NCI-H128 (cell line): Measurements from ENCODE around the gene COL25A1.

Source experiments
- DNase-seq: peaks from one replicate; lab custom pipeline; 2025; ENCODE audit not compliant: unreplicated experiment; lab: John Stamatoyannopoulos, UW

COL25A1 gene

DNA sequence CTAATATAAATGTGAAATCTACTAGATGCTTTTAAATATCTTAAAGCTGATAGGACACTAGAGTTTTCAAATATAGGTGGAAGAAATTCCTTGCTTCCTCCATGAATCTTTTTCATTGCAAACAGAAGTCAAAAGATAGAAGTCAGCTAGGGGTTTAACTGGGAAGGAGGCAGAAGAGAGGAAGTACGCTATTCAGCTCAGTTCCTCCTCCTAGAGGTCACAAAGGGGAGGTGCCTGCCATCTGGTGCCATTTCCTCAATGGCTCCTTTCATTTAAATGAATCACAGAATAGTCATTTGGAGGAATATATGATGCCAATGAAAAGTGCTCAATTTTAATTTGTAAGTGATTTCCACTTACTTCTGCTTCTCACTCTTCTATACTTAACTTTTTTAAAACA, 8.5 kb downstream of the COL25A1 start:
- no peak for DNase-seq

GRCh38 chr4:109291707-109292238, 10.7 kb downstream of the COL25A1 start:
- no peak for DNase-seq

DNA sequence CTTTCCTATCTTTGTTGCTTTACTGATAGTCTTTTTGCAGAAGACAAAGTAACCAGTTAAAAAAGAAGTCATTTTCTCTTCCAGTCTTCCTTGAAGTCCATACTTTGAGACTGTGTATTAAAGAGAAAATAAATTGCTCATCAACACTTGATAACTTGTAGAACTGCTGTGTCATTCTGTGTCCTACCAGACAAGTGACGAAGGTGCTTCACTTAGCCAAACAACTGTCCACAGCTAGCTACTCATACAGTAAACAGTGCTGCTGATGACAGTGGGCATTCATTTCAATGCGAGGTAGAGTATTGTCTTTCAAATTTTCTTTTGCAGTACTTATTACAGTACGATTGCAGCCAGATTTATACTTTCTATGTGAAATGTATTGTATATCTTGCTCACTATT, 11.5 kb downstream of the COL25A1 start:
- no peak for DNase-seq

DNA sequence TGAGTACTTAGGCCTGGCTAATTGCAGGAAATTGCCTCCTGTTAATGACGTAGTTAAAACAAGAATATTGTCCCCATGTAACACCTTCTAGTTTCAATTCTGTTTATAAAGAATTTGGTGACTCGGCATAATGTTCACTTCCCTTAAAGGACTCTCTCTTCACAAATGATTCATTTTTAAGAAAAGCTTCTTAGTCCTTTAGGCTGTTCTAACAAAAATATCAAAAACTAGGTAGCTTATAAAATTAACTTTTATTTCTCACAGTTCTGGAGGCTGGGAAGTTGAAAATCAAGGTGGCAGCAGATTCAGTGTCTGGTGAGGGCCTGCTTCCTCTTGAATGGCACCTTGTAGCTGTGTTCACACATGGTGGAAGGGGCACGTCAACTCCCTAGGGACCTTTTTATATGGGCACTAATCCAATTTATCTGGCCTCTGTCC, 23.8 kb downstream of the COL25A1 start:
- no peak for DNase-seq

DNA sequence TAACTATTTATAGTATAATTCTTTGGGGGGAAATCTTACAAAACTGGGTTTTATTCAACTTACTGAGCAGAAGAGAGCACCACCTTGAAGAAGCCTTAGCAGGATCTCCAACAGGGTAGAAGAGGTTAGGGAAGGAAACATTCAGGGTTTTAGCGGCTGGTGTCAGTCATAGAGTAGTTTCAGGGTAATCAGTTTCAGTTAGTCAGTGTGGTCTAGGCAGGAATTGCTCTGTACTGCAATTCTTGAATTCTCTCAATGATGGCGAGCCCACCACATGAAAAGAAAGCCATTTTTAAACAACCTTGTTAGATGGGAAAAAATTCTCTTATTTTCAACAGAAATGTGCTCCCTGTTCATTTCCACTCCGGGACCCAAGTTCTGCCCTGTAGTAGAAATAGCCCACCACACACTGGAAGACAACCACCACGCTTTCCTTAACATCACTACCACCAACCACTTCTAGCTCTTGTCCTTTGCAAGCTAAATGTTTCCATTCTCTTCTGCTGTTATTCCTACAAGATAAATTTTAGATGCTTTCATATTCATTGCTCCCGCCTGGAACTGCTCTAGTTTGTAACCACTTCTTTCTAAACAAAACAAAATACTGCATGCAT, 25.9 kb downstream of the COL25A1 start:
- DNase-seq = no peak

DNA sequence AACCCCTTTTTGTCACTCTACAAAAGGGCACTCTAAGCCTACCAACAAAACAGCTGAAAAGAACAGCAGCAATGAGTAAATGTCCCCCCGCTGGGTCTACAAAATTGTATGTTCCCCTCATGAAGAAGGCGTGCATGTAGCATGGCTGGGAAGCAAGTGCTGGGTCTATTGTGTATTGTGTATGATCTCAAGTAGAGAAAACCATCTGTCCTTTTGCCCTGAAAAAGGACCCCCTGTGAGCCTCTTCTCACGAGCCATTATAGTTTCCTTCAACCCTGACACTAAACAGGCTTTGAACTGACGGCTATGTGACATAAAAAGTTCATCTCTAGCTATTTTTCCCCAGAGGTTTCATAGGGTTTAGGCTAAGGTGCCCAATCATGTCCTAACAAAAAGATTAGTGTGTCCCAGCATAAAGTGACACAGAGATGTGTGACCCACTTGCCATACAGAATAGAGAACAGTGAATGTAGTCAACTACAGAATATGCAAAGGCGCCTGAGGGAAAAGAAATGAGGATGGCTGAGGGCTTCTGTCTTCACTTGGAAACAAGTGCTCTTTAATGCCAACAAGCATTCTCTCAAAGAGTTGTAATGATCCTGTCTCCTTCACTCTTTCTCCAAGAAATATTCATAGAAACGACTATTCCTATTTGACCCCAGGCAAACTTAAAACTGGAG, 27.3 kb downstream of the COL25A1 start:
- no peak for DNase-seq

GRCh38 chr4:109266891-109267290, 35.6 kb downstream of the COL25A1 start:
- DNase-seq = no peak

GRCh38 chr4:109266236-109266635, 36.2 kb downstream of the COL25A1 start:
- no peak for DNase-seq

- DNase-seq = no peak
Measured at GRCh38 chr4:109263721-109264120, 38.7 kb downstream of the COL25A1 start.

- no peak for DNase-seq
Measured at GRCh38 chr4:109256818-109257217, 45.6 kb downstream of the COL25A1 start.

DNA sequence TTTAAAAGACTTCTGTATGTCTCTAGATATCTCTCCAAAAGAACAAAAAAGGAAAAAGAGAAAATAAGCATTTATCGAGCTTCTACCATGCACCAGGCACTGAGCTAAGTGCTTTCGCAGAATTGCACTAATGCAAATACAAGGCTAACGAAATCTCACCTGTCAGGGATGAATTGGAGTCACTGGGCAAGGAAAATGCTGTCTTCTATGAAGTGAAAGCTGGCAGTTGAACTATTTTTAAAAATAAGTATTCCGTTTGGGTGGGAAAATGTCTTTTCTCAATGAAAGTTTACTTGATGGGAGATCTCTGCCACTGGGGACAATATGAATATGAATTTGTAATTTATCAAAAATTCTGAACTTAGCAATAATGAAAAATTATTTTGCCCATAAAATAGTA, 47.6 kb downstream of the COL25A1 start:
- DNase-seq = no peak

- no peak for DNase-seq
Measured at GRCh38 chr4:109251396-109251795, 51.1 kb downstream of the COL25A1 start.

- no peak for DNase-seq
Measured at GRCh38 chr4:109248322-109248900, 54.0 kb downstream of the COL25A1 start.

DNA sequence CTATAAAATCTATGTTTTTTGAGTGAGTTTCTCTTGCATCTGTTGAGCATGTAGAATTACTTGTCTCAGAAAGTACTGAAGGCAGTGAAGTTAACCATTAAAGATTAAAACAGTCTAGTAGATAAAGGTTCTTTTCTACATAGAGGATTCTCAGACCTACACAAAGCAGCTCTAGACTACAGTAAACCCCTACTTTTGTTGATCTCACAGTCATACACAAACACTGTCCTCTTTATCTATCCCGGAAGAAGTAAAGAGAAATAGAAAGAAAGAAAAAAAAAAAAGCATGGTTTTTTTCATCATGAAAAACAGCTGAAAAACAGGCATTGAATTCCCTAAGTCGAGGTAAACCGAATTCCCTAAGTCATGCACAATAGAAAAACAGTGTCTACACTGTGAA, 58.6 kb downstream of the COL25A1 start:
- DNase-seq = no peak

GRCh38 chr4:109238746-109239145, 63.7 kb downstream of the COL25A1 start:
- DNase-seq = no peak

DNA sequence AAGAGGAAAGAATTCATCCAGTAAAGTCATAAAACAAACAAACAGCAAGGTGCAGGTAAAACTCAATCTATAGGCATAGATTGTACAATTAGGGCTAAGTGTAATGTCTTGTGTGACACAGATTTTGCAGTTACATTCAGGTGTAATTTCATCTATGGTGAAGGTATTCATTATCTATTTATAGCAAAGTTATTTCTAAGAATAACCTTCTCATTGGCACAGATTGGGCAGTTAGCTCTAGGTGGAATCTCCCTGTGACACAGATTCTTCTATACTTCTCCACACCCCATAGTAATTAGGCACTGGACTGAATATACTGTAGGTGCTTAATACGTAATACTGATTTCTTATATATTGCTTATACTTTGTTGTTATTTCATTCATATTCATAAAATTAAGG, 66.8 kb downstream of the COL25A1 start:
- DNase-seq = no peak

DNA sequence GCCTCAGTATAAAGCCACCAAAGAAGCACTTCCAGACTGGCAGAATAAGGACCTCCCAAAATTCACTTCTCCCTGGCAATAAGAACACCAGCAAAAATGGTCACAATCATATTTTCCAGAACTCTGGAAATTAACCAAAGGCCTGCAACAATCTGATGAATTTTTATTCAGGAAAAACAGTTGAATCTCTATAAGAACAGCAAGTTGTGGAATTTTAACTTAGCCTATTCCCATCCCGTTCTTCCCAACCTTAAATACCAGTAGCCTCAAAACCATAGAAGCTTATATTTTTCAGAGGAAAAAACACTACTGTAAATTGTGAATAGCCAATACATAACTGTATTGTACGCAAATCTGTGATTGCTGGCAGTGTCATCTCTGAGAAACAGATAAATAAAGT, 67.9 kb downstream of the COL25A1 start:
- no peak for DNase-seq

GRCh38 chr4:109233570-109233969, 68.9 kb downstream of the COL25A1 start:
- DNase-seq = no peak

- no peak for DNase-seq
Measured at GRCh38 chr4:109232681-109233080, 69.8 kb downstream of the COL25A1 start.

DNA sequence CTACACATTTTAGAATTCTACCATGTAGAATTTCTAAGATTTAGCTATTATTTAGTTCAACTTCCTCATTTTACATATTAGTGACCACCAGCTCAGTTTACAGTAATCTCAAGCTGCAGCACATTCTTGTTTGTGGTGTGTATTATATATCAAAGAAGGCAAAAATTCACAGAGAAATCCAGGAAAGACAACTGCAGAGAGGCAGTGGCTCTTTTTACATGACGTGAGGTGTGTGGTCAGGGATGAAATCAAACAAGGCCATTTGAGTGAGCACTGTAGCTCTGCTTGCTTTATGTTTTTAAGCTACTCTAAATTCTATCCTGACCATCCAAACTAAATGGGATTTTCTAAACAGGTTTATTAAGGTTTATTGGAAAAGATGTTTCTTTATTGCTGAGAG, 71.1 kb downstream of the COL25A1 start:
- no peak for DNase-seq

DNA sequence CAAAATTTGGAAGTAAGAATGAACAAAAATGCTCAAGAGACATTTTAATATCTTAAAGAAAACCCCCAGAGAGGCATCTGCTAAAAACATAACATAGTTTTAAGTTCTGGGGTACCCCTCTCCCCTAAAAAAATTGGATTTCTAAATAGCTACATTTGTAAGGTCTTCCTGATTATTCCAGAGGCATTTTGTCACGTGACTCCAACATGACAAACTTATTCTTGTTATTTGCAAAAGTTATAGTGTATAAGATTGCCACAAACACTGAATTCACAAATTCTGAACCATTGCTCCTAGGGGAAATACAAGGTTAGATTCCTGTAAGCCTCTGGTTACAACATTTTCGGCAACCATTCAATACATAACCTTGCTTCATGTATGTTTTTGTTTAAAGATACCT, 73.4 kb downstream of the COL25A1 start:
- no peak for DNase-seq

DNA sequence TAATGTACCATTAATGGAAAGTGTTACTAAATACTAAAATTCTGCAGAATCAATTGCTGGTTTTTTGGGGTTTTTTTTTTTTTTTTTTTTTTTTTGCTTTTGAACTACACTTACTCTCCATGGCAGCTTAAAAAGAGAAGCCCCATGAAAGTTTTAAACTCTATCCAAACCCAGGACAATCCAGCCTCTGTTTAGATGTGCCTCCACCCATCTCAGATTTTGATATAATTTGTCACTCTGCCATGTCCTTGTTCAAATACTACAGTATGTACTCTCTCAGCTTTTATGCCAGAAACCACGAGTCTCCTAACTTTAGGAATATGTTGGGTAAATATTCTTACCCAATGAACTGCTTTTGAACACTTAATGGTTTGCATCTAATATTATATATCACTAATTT, 84.2 kb downstream of the COL25A1 start:
- DNase-seq = no peak
